ENCODE data around the gene GARIN1A.

GARIN1A gene

DNA sequence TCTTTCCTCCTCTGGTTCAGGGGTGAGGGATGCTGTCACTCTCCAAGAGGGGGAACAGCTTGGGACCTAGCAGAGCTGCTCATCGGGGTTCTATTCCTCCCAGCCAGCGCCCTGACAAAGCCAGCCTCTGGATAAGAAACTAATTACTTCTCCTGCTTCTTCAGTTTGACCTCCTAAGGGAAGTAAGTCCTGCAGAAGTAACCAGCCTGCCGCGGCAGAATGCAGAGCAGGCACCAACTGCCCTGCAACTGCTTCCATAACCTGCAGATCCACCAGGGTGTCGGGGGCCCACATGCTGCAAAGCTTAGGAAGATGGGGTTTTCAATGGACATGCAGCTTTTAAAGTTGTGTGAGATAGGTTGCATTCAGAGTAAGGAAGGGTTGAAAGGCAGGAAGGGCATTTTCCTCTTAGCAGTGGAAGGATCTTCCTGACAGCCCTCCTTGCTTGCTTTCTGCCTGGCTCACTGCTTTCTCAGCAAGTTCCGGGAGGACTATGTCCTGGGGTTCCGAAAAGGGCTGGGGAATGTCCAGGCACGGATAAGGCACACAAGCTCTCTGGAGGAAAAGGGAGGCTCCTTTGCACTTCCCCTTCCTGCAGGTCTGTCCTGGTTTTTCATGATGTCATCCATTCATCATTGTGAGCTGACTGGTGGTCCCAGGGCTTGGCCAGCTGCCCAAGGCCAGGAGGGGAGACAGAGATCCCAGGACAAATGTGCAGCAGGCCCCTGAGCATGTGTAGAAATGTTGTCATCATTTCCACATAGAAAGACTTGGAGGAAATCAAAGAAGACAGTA, 42.8 kb downstream of the GARIN1A start:
- no peak overlapping the region for H3K4me3 ChIP-seq (ENCODE audit: low read depth, low read length)

DNA sequence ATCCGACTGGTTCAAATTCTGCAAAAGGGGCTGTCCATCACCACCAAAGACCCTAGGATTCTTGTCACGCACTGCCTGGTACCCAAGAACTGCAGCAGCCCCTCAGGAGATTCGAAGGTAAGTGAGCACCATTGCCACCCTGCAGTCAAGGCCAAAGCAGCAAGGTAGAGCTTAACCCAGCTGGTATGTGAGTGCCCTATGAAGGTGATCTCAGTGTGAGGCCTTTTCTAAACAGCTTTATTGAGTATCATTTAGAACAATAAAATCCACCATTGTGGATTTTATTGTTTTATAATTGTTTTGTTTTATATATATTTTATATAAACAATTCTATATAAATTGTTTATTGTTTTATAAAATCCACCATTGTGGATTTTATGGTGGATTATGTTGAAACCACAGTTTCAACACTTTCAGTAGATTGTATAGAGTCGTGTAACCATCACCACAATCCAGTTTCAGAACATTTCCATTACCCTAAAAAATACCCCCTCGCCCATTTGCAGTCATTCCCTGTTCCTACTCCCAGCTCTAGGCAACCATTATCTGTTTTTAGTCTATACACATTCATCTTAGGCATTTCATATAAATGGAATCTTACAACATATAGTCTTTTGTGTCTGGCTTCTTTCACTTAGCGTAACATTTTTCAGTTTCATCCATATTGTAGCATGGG, 47.0 kb downstream of the GARIN1A start:
- H3K4me3 ChIP-seq (ENCODE audit: low read depth, low read length): no peak overlapping the region

DNA sequence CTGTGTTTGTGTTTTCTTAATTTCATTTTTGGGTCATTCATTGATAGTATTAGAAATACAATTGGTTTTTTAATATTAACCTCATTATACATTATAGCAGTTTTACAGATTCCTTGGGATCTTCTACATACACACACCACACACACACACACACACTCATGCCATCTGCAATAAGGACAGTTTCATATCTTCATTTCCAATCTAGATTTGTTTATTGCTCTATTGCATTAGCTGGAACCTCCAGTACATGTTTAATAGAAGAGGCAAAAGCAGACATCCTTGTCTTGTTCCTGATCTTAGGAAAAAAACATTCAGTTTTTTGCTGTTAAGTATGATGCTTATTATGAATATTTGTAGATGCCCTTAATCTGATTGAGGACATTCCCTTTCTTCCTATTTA, 49.3 kb downstream of the GARIN1A start:
- no peak overlapping the region for H3K4me3 ChIP-seq (ENCODE audit: low read depth, low read length)

Measured in iPS-11a (cell line).